Muscle of leg (tissue), 11 donors: Measurements from ENCODE around the gene PSMC3. TPM values are rescaled to one million over a fixed set of nuclear protein-coding genes. Genes with fewer than 3 reads are reported as not detected.
A peak's percentile ranks its signal among the peaks of the same experiment; 100 is the strongest.

Experiments used
- DNase-seq: peaks from one replicate; pipeline ENCODE4 v3.0.0; 2013
- H3K27ac ChIP-seq: one replicate; pipeline ENCODE4 v1.5.1; 2013; ENCODE audit warnings: mild to moderate bottlenecking, low read length, control low read depth
- H3K27me3 ChIP-seq: one replicate; pipeline ENCODE4 v1.6.1; 2013; ENCODE audit warnings: low read length; ENCODE audit not compliant: control insufficient read depth, insufficient read depth
- H3K36me3 ChIP-seq: one replicate; pipeline ENCODE4 v1.6.1; 2013; ENCODE audit warnings: low read length; ENCODE audit not compliant: control insufficient read depth, insufficient read depth
- H3K4me1 ChIP-seq: one replicate; pipeline ENCODE4 v1.6.1; 2013; ENCODE audit warnings: low read length; ENCODE audit not compliant: control insufficient read depth, insufficient read depth
- H3K4me3 ChIP-seq: one replicate; pipeline ENCODE4 v1.5.1; 2013; ENCODE audit warnings: low read length, control low read depth
- H3K9me3 ChIP-seq: replicated peaks from 2 replicates; pipeline ENCODE4 v1.6.1; 2013; ENCODE audit warnings: low read depth, low read length; ENCODE audit not compliant: control insufficient read depth
- WGBS: methylation state at CpG from one replicate; pipeline ENCODE4 v1.1.5; 2013; ENCODE audit warnings: missing lambda C conversion rate; ENCODE audit not compliant: insufficient coverage; 5-methylcytosine and 5-hydroxymethylcytosine counted together
- polyA plus RNA-seq, 8 donors: library from polyadenylated mRNA; unstranded; fragments of 120-200 nt; gene quantifications; one replicate each; pipeline versions ENCODE4 v1.2.1 to v1.2.3, GENCODE V29; 2013; ENCODE audit warnings: inconsistent platforms in 1 of 8, low replicate concordance in 1 of 8; ENCODE audit not compliant: insufficient read length in 8 of 8, insufficient read depth in 1 of 8
- total RNA-seq: library from RNA; stranded (reverse); fragments of 120-200 nt; gene quantifications from one replicate; pipeline ENCODE4 v1.2.4, GENCODE V29; 2013

Gene PSMC3
- total and polyA plus RNA-seq, 9 donors = 99.1 to 159 (median 136) TPM

- peaks cover 5% of the 10 kb centered on the region for H3K4me1 ChIP-seq
- H3K9me3 ChIP-seq = no peaks in the 10 kb centered on the region
- no peaks in the 10 kb centered on the region for H3K27me3 ChIP-seq
- no peaks in the 10 kb centered on the region for H3K36me3 ChIP-seq
- H3K27ac ChIP-seq = peak overlapping the region; percentile 59
- H3K4me3 ChIP-seq = peak overlapping the region; percentile 32
- no peak for DNase-seq
- 74% methylated on average over 5 of the region's 5 CpGs for WGBS
Observed at GRCh38 chr11:47377571-47378009, 48.6 kb downstream of the PSMC3 start.

DNA sequence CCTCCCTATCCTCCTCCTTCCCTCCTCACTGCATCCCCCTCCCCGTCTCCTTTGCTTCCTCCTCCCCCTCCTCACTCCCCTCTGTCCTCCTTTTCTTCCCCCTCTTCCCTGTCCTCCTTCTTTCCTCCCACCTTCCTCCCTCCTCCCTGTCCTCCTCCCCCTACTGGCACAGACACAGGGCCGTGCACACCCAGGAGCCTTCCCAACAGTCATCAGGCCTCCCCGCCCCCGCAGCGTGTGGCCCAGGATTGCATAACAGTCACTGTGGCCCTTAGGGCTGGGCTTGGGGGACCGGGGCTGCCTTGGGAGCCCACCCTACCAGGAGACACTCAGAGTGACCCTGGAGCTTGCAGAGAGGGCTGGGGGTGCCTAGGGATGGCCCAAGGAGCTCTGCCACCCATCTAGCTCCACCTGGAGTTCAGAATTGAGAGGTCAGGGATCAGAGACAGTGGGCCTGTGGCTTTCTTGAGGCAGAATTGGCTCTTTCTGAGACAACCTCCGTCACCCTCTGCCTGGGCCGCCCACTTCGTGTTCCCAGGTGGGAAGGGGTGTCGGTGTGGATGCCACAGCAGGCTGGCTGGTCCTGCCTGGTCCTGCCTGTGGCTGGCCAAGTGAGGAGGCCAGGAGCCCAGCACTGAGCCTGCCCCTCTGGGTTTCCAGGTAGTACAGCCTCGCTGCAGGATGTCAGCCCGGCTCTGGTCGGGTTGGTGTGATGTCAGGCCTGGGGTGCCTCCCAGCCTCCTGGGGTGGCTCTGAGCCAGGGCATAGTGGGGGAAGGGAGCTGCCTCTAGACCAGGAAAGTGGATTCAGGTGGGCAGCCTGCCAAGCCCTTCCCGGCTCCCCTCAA lies 49.5 kb downstream of the PSMC3 start:
- Histone ChIP-seq H3K27ac (peak overlapping the region; percentile 59), H3K4me3 (peak overlapping the region; percentile 32), H3K36me3 (no peaks in the 10 kb centered on the region), H3K9me3 (no peaks in the 10 kb centered on the region), H3K4me1 (peaks cover 5% of the 10 kb centered on the region), H3K27me3 (no peaks in the 10 kb centered on the region)
- WGBS = 65% methylated on average over 9 of the region's 14 CpGs
- peak; percentile 23 for DNase-seq

DNA sequence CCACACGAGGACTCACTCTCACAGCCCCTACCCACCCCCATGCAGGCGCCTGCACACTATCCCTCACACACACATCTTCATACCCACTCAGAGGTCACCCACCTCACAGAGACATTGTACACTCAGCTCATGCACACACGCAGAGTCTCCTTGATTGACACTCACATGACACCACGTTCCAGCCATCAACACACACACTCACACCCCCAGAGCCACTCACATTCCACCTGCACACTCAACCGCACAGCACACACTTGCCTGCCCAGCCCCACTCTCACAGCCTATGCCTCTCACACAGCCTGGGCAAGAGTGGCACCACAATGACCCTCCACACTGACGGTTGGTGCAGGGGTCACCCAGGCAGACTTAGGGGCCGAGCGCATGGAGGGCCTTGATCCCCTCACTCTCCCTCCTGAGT lies 50.1 kb downstream of the PSMC3 start:
- Histone ChIP-seq H3K4me1 (peaks cover 5% of the 10 kb centered on the region), H3K4me3 (peak overlapping the region; percentile 32), H3K9me3 (no peaks in the 10 kb centered on the region), H3K27me3 (no peaks in the 10 kb centered on the region), H3K36me3 (no peaks in the 10 kb centered on the region), H3K27ac (no peak overlapping the region)
- DNase-seq = peak; percentile 1
- 69% methylated on average over 7 of the region's 8 CpGs for WGBS

GRCh38 chr11:47375546-47376085 lies 50.6 kb downstream of the PSMC3 start:
- H3K4me3 ChIP-seq = no peak overlapping the region
- peaks cover 5% of the 10 kb centered on the region for H3K4me1 ChIP-seq
- H3K9me3 ChIP-seq = no peaks in the 10 kb centered on the region
- H3K27me3 ChIP-seq = no peaks in the 10 kb centered on the region
- no peaks in the 10 kb centered on the region for H3K36me3 ChIP-seq
- H3K27ac ChIP-seq = no peak overlapping the region
- WGBS = 74% methylated on average over 12 of the region's 13 CpGs
- DNase-seq = no peak

- Histone ChIP-seq H3K4me1 (peaks cover 5% of the 10 kb centered on the region), H3K4me3 (no peak overlapping the region), H3K27ac (no peak overlapping the region), H3K27me3 (no peaks in the 10 kb centered on the region), H3K36me3 (no peaks in the 10 kb centered on the region), H3K9me3 (no peaks in the 10 kb centered on the region)
- DNase-seq = no peak
- WGBS = 82% methylated on average over 4 of the region's 8 CpGs
Observed at GRCh38 chr11:47375020-47375419, 51.2 kb downstream of the PSMC3 start.

DNA sequence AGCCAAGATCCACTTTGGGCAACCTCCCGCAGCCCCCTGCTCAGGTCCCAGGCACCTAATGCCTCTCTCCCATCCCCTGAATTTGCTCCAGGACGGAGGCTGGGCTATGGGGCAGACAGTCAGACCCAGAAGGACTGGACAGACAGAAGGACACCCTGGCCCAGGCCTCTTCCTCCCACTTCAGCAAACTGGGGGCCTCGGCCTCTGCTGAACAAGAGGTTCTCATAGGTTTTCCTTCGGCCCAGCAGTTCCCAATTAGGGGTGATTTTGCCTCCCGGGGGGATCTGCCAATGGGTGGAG lies 51.6 kb downstream of the PSMC3 start:
- WGBS = 100% methylated on average over 2 of the region's 5 CpGs
- Histone ChIP-seq H3K27ac (no peak overlapping the region), H3K9me3 (no peaks in the 10 kb centered on the region), H3K4me1 (peaks cover 5% of the 10 kb centered on the region), H3K36me3 (no peaks in the 10 kb centered on the region), H3K27me3 (no peaks in the 10 kb centered on the region), H3K4me3 (no peak overlapping the region)
- DNase-seq = peak; percentile 5

DNA sequence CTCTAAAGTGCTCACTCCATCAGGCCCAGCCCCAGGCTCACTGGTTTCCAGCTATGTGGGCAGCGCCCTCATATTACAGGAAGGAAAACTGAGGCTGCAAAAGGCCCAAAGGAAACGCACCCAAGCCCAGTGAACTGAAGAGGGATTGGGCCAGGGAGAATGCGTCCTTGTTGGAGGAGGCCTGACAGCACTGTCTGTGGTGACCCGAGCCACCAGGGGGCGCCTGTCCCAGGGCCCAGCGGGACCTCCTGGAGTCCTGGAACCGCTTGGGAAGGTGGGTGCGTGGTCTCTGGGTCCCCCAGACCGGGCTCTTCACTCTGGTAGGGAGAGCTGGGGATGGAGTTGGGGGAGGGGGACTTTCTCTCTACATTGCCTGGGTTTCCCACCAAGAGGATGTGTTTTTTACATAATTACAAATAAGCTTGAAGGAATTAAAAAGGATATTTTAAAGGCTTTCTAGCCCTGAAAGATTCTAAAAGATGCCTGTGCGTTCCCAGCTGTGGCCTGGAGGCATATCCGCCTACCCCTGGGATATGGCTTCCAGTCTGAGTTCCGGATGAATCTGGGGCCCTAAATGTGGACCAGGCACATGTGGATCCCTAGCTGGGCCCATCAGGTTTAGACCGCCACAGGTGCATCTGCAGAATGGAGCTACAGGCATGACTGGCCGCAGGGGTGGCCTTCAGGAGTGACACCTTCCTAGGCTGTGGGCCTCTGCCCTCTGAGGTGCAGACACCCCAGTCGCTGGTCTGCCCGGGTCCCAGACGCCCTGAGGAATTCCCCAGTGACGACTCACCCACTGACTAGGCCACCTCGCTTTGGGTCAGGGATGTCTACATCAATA lies 52.1 kb downstream of the PSMC3 start:
- H3K4me1 ChIP-seq = peaks cover 5% of the 10 kb centered on the region
- peak; percentile 76 for DNase-seq
- no peaks in the 10 kb centered on the region for H3K27me3 ChIP-seq
- H3K36me3 ChIP-seq = no peaks in the 10 kb centered on the region
- 69% methylated on average over 13 of the region's 19 CpGs for WGBS
- no peaks in the 10 kb centered on the region for H3K9me3 ChIP-seq
- H3K27ac ChIP-seq = no peak overlapping the region
- H3K4me3 ChIP-seq = no peak overlapping the region

- H3K9me3 ChIP-seq = no peaks in the 10 kb centered on the region
- DNase-seq = no peak
- H3K27me3 ChIP-seq = no peaks in the 10 kb centered on the region
- no peak overlapping the region for H3K4me3 ChIP-seq
- H3K4me1 ChIP-seq = peaks cover 2% of the 10 kb centered on the region
- H3K27ac ChIP-seq = no peak overlapping the region
- H3K36me3 ChIP-seq = no peaks in the 10 kb centered on the region
- 80% methylated on average over 1 of the region's 7 CpGs for WGBS
Observed at GRCh38 chr11:47372422-47372821, 53.8 kb downstream of the PSMC3 start.

DNA sequence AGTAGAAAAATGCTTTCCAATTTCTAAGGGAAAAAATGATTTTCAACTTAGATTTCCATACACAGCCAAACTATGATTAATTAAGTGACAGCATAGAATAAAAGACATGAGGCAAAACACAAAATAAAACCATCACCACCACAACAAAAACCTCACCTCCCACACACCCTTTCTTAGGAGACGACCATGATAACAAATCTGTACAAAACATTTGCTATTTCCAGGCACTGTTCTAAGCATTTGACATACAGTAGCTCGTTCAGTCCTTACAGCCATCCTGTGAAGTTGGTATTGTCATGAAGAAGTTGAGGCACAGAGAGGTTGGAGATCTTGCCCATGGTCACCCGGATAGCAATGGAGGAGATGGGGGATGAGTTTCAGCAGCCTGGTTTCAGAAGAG lies 56.6 kb downstream of the PSMC3 start:
- Histone ChIP-seq H3K27me3 (no peaks in the 10 kb centered on the region), H3K36me3 (no peaks in the 10 kb centered on the region), H3K4me3 (no peak overlapping the region), H3K9me3 (no peaks in the 10 kb centered on the region), H3K27ac (no peak overlapping the region), H3K4me1 (no peaks in the 10 kb centered on the region)
- WGBS = 100% methylated on average over 1 of the region's 3 CpGs
- no peak for DNase-seq
